Stimulated activated CD4-positive, alpha-beta T cell treated with anti-CD3 and anti-CD28 coated beads, Interleukin-4, amount 100 ng/mL, for 48 hours (primary cell): ENCODE data around the gene LIN7B.
"Not testable (repeated sequence)": the region's sequence is repeated elsewhere in the genome, so short reads cannot be mapped to it uniquely, and the experiment has no call there.

Experiments
- DNase-seq, 2 donors: peaks; one replicate each; pipeline ENCODE4 v3.0.0-alpha.2; 2020; ENCODE audit warnings: low read depth in 2 of 2

LIN7B gene, protein sequence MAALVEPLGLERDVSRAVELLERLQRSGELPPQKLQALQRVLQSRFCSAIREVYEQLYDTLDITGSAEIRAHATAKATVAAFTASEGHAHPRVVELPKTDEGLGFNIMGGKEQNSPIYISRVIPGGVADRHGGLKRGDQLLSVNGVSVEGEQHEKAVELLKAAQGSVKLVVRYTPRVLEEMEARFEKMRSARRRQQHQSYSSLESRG

DNA sequence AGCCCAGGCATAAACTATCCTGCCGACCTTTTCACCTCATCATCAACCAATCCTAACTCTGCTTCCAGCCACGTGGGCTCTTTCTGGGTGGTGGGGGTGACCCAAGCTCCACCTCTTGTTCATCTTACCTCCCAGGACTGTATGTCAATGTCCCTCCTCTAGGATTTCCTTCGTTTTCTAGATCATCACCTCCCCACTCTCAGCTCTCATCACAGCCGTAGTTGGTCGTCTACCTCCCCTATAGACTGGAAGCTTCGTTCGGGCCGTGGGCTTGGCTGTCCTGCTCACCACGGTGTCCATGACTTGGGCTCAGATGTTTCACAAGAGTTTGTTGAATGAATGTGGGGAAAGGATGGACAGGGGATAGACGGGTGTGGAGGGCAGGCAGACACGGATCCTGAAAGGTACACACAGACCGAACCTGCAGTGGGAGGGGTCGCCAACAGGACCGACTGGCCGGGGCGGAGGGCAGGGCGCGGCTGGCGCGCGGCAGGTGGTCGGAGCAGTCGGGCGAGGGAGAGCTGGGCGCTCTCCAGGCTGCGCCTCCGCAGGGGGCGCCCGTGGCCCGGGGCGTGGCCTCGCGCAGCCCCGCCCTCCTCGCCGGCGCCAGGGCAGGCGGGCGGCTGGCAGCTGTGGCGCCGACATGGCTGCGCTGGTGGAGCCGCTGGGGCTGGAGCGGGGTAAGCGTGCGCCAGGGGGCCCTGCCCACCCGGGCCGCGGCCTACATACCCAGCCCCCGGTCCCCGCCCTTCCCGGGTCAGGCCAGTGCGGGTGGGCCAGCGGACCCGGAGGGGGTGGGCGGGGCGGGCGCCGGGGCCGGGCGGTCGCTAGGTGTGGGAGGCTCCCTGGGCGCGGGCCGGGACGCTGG lies at the start of gene LIN7B:
LIN7B (plus strand) TSS at position 609 of the 868 bp plus-strand sequence; CDS start at position 644, 35 bp downstream.
- DNase-seq, result peak; percentile 56 to 61

DNA sequence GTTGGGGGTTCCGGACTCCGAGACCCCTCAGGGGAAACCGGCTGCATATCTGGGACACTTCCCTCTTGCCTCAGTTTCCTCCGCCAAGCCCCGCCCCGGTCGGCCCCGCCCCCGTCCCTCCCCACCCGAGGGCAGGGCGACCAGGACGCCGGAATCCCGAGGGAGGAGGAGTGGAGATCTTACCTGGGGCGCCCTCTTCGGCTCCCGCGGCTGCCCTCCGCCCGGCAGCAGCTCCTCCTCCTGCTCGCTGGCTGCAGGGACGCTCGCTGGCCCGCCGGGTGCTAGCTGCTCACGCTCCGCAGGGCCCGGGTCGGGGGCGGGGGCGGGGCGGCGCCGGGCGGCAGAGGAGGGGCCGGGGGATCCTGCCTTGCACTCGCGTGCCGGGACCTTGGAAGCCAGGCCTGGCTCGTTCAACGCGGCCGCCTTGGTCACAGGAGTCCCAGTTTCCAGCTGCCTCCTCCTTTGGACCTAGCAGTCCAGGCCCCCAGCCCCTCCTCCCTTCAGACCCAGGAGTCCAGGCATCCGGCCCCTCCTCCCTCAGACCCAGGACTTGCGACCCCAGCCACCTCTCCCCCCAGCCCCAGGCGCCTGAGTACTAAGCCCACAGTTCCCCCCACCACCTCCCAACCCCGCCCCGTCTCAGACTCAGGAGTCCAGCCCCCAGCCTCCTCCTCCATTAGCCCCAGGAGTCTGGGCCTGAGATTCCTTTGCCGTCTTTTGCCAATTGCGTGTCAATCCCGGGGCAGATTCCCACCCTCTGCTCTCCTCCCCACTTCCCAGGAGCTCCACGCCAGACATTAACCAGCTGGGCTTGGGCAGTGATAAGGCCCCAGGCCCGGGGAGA lies 49.2 kb upstream of the LIN7B start, which contains the start of gene NTF4:
NTF4 (minus strand) TSS at position 51 of the 844 bp plus-strand sequence. CDS start 2,821 bp downstream, outside the sequence.
- no peak for DNase-seq

DNA sequence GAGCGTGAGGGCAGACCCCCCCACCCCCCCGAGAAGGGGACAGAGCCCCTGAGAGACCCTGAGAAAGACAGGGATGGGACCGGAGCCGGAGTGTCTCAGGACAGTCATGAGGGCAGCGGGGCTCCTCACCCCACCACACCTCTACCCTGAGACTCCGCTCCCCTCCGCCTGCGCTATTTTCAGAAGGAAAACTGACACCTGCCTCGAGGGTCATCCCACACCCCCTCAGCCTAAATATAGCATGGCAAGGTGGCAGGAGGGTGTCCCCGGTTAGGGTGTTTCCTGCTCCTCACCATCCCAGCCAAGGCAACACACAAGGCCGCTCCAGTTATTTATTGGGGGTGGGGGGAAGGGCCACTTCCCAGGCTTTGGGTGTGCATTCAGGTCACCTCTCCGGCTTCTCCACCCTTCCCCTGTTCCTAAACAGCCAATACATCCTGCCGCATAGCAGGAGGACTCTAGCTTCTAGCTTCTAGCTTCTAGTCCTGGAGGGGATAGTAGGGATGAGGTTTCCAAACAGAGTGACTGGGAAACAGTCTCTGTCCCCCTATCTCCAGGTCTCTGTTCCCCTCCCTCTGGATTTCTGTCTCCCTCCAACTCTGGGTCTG lies 48.2 kb upstream of the LIN7B start:
- DNase-seq, result no peak

DNA sequence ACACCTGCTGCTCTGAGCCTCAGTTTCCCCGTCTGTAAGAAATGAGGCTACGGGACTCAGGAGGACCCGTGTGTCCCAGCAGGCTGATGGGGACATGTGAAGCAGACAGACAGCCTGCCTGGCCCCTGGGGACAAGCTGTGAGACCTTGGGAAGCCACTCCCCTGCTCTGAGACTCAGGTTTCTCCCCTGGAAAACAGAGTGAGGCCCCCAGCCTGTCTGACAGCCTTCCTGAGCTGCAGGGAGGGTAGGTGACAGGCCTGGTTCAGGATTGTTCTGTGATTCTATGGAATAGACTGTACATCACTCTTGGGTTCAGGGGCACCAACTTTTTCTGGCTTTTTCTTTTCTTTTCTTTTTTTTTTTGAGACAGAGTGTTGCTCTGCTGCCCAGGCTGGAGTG lies 46.6 kb upstream of the LIN7B start:
- no peak for DNase-seq

DNA sequence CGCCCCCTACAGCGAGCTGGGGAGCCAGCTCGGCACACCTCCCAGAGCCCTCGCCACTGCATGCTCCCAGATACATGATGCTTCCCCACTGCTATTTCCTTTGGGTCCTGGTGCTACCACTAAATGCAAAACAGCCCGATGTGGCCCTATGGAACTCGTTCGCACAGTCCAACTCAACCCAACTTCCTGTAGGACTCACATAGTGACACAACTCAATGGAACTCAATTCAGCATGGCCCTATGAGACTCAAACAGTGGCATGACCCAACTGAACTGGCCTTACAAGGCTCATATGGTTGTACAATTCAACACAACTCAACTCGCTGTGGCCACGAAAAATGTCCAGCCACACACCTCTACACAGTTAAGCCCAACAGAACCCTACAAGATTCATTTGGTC lies 45.1 kb upstream of the LIN7B start:
- DNase-seq, result no peak

DNA sequence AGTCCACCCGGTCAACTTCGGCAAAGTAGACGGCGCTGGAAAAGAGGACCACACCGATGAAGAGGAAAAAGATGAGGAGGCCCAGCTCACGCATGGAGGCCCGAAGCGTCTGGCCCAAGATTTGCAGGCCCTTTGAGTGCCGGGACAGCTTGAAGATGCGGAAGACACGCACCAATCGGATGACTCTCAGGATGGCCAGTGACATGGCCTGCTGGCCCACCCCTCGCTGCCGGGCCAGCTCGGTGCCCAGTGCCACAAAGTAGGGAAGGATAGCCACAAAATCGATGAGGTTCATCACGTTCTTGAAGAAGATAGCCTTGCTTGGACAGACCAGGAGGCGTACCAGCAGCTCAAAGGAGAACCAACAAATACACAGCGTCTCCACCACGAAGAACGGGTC lies 43.8 kb upstream of the LIN7B start:
- no peak for DNase-seq

DNA sequence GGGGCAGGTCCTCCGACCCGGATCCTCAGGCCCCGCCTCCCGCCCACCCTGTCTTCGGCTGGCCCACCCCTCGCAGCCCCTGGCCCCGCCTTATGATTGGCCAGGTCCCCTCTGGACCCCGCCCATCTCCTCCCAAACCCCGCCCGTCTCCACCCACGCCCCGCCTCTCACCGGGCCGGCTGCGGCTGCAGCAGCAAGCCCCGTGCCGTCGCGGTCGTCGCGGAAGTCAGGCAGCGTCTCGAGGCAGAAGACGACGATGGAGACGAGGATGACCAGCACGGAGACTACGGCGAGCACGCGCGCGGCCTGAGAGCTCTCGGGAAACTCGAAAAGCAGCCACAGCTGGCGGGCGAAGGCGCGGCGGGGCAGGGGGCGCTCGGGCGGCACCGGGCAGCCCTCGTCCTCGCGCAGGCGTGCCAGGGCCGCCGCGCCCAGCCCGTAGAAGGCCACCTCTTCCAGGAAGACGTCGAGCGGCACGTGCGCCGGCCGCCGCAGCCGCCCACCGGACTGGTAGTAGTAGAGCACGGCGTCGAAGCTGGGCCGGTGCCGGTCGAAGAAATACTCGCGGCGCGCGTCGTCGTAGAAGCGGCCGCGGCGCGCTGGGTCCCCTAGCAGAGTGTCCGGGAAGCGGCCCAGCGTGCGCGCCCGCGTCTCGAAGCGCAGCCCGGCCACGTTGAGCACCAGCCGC lies 42.2 kb upstream of the LIN7B start:
- no peak for DNase-seq

DNA sequence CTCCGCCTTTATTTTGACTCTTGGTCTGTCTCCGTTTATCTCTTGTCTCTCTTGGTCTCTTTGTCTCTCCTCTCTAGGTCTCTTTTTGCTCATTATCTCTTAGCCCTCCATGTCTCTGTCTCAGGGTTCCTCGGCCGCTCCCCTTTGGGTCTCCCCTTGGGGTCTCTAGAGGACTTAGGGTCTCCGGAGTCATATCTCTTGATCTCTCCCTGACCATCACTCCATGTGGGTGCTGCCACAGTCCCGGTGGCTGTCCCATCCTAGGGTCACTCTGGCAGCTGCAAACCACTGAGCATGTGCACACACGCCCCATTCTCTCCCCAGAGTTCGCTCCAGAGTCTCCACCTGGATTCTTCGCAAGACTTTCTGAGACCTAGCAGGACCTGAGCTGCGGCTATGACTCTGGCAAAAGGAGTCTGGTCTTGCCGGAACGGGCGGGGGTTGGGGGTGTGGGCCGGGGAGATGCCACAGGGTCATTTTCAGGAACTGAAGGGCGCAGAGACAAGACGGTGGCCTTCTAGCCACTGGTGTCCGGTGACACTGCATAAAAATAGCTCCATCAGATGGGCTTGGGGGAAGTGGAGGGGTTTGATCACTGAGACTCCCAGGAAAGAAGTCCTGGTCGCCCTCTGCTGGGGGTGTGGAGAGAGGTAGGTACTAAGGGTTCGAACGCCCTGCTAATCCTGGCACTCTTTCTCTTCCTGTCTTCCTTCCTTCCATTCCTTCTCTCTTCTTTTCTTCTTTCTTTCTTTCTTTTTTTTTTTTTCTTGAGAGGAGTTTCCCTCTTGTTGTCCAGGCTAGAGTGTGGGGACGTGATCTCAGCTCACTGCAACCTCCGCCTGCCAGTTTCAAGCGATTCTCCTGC lies 40.4 kb upstream of the LIN7B start:
- no peak for DNase-seq

DNA sequence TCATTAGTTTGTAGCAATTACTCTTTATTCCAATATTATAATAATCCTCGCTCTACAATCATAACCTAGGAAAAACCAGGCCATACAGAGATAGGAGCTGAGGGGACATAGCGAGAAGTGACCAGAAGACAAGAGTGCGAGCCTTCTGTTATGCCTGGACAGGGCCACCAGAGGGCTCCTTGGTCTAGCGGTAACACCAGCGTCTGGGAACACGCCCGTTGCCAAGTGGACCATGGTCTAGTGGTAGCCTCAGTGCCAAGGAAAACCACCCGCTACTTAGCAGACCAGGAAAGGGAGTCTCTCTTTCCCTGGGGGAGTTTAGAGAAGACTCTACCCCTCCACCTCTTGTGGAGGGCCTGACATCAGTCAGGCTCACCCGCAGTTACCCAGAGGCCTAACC lies 39.3 kb upstream of the LIN7B start:
- not testable (repeated sequence) for DNase-seq

DNA sequence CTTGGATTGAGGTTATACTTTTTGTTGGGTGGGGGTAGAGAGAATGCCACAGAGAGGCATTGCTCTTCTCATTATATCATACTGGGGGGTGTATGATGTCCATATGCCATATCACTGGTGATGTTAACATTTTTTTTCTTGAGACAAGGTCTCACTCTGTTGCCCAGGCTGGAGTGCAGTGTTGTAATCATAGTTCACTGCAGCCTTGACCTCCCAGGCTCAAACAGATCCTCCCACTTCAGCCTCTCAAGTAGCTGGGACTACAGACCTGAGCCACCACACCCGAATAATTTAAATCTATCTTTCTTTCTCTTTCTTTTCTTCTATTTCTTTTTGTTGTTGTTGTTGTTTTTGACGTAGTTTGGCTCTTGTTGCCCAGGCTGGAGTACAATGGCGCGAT lies 33.8 kb upstream of the LIN7B start:
- DNase-seq, result no peak

DNA sequence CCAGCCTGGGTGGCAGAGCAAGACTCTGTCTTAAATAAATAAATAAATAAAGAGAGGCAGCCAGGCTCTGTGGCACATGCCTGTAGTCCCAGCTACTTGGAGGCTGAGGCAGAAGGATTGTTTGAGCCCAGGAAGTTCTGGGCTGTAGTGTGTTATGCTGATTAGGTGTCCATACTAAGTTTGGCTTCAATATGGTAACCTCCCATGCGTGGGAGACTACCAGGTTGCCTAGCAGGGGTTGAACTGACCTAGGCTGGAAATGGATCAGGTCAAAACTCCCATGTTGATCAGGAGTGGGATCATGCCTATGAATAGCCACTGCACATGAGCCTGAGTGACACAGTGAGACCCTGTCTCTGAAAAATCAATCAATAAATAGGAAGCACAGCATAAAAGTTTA lies 32.9 kb upstream of the LIN7B start:
- no peak for DNase-seq

DNA sequence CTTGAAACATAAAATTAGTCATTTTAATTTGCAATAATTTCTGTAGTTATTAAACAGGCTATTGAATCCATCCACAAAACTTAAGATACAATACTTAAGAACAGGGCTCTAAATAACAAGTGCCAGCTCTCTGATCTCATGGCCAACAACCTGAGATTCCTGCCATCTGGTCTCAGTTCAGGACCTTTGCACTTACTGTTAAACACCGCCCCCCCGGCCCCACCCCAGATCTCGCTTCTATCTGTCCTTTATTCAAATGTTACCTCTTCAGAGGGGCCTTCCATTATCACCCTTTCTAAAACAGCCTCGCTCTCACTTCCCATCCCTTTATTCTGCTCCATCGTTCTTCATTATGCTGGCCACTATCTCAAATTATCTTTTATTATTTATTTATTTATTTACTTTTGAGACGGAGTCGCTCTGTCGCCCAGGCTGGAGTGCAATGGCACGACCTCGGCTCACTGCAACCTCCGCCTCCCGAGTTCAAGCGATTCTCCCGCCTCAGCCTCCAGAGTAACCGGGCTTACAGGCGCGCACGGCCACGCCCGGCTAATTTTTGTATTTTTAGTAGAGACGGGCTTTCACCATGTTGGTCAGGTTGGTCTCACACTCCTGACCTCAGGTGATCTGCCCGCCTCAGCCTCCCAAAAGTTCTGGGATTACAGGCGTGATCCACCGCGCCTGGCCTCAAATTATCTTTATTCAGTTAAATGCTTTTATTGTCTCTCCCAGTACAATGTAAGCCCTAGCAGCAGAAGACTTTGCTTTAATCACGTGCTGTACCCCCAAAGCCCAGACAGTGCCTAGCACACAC lies 29.8 kb upstream of the LIN7B start:
- DNase-seq, result no peak

DNA sequence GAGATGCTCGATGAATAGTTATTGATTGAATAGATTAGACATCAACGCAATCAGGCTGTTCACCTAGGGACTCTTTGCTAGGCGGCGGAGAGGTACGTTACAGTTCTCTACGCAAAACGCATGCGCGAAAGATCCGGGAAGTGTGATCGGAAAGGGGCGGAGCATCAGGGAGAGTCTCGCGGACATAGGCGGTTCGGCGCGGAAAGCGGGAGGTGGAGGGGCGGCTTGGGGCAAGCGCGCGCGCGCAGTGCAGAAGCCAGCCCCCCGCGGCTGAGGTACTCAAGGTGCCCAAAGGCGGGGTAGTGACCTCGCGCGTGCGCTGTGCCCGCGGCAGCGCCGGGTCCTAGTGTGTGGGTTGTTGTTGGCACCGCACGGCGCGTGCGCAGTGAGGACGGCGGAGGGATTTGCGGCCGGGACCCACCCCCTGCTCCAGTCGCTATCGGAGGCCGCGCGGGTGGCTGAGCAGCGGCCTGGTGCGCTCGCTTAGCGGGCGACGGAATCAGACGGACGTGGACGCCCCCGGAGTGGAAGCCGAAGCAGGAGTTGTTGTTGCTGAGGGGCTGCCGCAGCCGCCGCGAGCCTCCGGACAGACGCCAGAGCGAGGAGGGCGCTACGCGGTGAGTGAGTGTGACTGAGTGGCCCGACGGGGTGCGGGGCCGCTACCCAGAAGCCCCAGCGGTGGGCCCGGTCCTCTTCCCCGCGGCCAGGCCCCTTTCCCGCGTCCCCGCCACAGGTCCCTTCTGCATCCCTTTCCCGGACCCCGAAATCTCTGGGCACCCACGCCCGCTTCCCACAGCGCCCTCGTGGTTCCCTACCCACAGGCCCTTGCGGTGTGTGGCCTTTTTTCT lies 28.9 kb upstream of the LIN7B start, which contains the start of gene SNRNP70:
SNRNP70 (plus strand) TSS at position 432 of the 848 bp plus-strand sequence. CDS start 964 bp downstream, outside the sequence.
- DNase-seq, result peak; percentile 98

DNA sequence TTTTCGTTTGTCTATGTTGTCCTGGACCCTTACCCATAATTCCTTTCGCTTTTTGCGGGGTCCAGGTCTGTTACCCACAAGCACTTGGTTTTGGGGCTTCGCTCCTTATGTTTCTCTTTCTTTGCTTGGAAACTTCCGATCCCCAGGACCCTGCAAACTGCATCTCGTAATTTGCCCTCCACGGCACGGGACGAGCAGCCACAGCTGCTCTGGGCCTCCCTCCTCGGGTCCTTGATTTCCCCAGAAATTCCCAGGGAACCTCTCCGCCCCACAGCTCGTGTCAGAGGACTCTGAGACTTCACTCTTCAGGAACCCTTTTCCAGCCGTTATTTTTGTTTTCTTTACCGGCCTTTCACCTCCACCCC lies 28.3 kb upstream of the LIN7B start:
- no peak for DNase-seq

DNA sequence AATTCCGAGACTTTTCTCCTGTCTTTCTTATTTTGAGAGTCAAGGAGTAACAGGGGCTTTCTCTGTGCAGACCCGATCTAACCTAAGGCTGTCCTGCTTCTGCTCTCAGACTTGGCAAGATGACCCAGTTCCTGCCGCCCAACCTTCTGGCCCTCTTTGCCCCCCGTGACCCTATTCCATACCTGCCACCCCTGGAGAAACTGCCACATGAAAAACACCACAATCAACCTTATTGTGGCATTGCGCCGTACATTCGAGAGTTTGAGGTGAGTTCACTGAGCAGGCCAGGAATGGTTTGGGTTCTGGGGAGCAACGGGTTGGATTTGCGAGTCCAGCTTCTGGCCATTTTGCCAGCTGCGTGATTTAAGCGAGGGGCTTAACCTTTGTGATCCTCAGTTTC lies 27.9 kb upstream of the LIN7B start:
- no peak for DNase-seq

DNA sequence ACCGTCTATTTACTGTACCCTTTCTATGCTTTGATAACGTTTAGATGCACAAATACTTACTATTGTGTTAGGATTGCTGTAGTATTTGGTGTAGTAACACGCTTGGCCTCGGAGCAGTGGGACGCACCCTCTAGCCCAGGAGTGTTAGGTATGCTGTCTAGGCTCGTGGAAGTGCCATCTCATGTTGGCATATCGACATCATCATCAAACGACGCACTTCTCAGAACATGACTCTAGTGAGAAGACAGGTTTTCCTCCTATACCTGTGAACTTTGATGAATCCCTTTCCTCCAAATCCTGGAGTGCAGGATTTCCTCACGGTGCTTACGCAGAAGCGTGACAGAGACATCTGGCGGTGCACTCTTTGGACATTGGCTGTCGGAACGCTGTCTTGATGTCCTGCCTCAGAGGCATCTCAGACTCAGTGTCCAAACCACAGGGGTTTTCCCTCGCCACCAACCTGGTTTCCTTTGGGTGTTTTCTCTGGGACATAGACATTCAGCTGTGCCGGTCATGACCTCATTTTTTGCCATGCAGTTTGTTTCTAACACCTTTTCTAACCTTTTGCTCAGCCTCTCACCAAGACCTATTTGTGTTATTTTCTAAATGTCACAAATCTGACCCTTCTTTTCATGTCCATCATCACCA lies 22.7 kb upstream of the LIN7B start:
- no peak for DNase-seq

DNA sequence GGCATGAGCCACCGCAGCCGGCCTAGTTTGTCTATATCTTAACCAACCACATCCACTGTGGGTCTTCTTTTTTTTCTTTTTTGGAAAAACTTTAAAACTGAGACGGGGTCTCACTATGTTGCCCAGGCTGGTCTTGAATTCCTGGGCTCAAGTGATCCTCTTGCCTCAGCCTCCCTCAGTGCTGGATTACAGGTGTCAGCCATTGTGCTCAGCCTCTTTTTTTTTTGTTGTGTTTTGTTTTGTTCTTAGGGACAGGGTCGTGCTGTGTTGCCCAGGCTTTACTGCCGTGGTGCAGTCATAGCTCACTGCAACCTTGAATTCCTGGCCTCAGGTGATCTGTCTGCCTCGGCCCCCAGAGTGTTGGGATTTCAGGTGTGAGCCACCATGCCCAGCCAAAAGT lies 21.5 kb upstream of the LIN7B start:
- DNase-seq, result no peak
